Fibroblast of the aortic adventitia (primary cell): ENCODE results near the gene RHOA. TPM values are rescaled to one million over a fixed set of nuclear protein-coding genes. Genes with fewer than 3 reads are reported as not detected.
"Not testable (repeated sequence)": the region's sequence is repeated elsewhere in the genome, so short reads cannot be mapped to it uniquely, and the experiment has no call there.

Source experiments
- DNase-seq: peaks from one replicate; pipeline ENCODE4 v3.0.0-alpha.2; 2010; ENCODE audit warnings: low read depth
- H3K4me3 ChIP-seq: 2 replicates; pipeline ENCODE4 v1.5.1; 2011; ENCODE audit warnings: low read depth, mild to moderate bottlenecking, control low read depth, low read length, moderate library complexity
- CTCF ChIP-seq: IDR thresholded peaks from 2 replicates; pipeline ENCODE4 v1.5.1; 2011; ENCODE audit warnings: mild to moderate bottlenecking, low read length, control low read depth, inconsistent platforms; ENCODE audit not compliant: insufficient read depth
- total RNA-seq: library from RNA; depleted of rRNA; stranded (reverse); fragments of >200 nt; gene quantifications from 2 replicates; pipeline ENCODE4 v1.2.3, GENCODE V29; 2012; ENCODE audit warnings: low replicate concordance

The RHOA gene
- total RNA-seq, 1 donor = 643 TPM

- peak; percentile 19 for DNase-seq
- TF ChIP-seq CTCF = no peak
- H3K4me3 ChIP-seq = peak overlapping the region; percentile 95
Measured at GRCh38 chr3:49412632-49413337, 1.0 kb upstream of the RHOA start.

DNA sequence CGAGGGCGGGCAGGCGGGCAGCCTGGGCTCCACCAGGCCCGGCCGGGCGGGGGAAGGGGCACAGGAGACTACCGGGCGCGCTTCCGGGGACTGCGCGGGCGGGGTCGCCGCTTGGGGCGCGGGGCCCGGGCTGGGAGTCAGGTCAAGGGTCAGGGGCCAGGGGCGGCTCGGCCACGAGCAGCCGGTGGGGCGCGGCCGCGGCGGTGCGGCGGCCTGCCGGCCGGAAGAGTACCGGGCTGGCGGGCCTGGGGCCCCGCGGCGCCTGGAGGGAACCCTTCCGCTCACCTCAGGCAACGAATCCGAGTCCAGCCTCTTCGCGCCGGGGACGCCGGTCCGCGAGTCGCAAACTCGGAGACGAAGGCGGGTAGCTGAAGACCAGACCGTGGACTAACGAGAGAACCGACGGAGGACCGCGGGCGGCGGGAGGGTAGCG, 225 bp downstream of the RHOA start:
- DNase-seq = no peak
- no peak for TF ChIP-seq CTCF

GRCh38 chr3:49410846-49411534, 786 bp downstream of the RHOA start:
- no peak for DNase-seq
- no peak for TF ChIP-seq CTCF
- H3K4me3 ChIP-seq = peak overlapping the region; percentile 81

More for the DNA sequence above, 225 bp downstream of the RHOA start:
- peak overlapping the region; percentile 81 for H3K4me3 ChIP-seq

- DNase-seq = no peak
- TF ChIP-seq CTCF = no peak
- H3K4me3 ChIP-seq = peak overlapping the region; percentile 81
Measured at GRCh38 chr3:49410066-49410845, 1.5 kb downstream of the RHOA start.

DNA sequence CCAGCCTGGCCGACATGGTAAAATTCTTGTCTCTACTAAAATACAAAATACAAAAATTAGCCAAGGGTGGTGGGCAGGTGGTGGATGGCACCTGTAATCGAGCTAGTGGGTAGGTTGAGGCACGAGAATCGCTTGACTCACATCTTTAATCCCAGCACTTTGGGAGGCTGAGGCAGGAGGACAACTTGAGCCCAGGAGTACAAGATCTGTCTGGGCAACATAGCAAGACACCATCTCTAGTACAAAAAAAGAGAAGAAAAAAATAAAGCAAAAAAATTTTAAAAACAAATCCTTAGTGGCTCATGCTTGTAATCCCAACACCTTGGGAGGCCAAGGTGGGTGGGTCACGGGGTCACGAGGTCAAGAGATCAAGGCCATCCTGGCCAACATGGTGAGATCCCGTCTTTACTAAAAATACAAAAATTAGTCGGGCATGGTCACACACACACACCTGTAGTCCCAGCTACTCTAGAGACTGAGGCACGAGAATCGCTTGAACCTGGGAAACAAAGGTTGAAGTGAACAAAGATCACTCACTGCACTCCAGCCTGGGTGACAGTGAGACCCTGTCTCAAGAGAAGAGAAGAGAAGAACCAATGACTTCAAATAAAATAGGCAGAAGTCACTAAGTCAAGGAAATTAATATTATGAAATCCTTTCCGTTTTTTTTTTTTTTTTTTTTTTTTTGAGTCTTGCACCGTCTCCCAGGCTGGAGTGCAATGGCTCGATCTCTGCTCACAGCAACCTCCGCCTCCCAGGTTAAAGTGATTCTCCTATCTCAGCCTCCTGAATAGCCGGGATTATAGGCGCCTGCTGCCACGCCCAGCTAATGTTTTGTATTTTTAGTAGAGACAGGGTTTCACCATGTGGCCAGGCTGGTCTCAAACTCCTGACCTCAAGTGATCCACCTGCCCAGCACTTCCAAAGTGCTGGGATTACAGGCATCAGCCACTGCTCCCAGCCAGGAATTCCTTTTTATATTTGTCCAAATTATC, 4.9 kb downstream of the RHOA start:
- no peak overlapping the region for H3K4me3 ChIP-seq

DNA sequence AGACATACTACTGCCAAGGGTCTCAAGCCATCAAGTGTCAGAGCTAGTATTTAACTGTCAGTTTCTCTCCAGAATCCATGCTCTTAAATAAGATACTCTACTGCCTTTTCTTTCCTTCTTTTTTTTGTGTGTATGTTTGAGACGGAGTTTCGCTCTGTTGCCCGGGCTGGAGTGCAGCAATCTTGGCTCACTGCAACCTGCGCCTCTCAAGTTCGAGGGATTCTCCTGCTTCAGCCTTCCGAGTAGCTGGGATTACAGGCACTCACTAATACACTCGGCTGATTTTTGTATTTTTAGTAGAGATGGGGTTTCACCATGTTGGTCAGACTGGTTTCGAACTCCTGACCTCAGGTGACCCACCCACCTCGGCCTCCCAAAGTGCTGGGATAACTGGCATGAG, 6.2 kb downstream of the RHOA start:
- not testable (repeated sequence) for H3K4me3 ChIP-seq
- peak; percentile 19 for DNase-seq

More for the DNA sequence above, 4.9 kb downstream of the RHOA start:
- no peak for DNase-seq
- TF ChIP-seq CTCF = no peak
